ENCODE results near the gene HOXD8. TPM values are rescaled to one million over a fixed set of nuclear protein-coding genes. Genes with fewer than 3 reads are reported as not detected.

The HOXD8 gene
- total and polyA plus RNA-seq, 10 of the 15 experiments (the other 5 are each of a cell fraction or from before 2014, with no cell fraction given): not detected

GRCh38 chr2:176130957-176131847 lies 1.7 kb downstream of the HOXD8 start:
- in situ Hi-C loops (cut with MboI): loop anchor here (25.0 kb wide), 1 partner anchor 1206 kb away; no protein-coding TSS in a partner anchor

More at GRCh38 chr2:176130957-176131847, 1.7 kb downstream of the HOXD8 start:
- no peak overlapping the region for H3K27ac ChIP-seq (ENCODE audit: control insufficient read depth, insufficient read depth)
- no peaks in the 10 kb centered on the region for H3K4me1 ChIP-seq (ENCODE audit: control insufficient read depth, insufficient read depth, low read length)
- H3K4me3 ChIP-seq: no peak overlapping the region
- TF ChIP-seq PML (IDR thresholded peaks at IDR 0.05; ENCODE audit: low read length): no peak
- no peak for TF ChIP-seq KDM1A (IDR thresholded peaks at IDR 0.05; ENCODE audit: borderline replicate concordance)
- TF ChIP-seq IRF3 (IDR thresholded peaks at IDR 0.05): no peak
- no peak for TF ChIP-seq CREM (IDR thresholded peaks at IDR 0.05; ENCODE audit: low read depth)
- no peak for TF ChIP-seq IRF5 (IDR thresholded peaks at IDR 0.05; ENCODE audit: borderline replicate concordance)
- no peak for TF ChIP-seq HSF1 (IDR thresholded peaks at IDR 0.05; ENCODE audit: low read depth, low read length)
- no peak for TF ChIP-seq TAF1 (IDR thresholded peaks at IDR 0.05; ENCODE audit: borderline replicate concordance, low read depth, low read length)
- no peak for TF ChIP-seq TCF12 (IDR thresholded peaks at IDR 0.05; ENCODE audit: low read depth, low read length)
- TF ChIP-seq ATF2 (IDR thresholded peaks at IDR 0.05; ENCODE audit: low read length): no peak
- TF ChIP-seq POLR2A (IDR thresholded peaks at IDR 0.05; ENCODE audit: low read depth, low read length): no peak
- H4K20me1 ChIP-seq (ENCODE audit: control insufficient read depth, insufficient read depth): no peaks in the 10 kb centered on the region
- peaks cover 1% of the 10 kb centered on the region; the same call in 2 of the 3 replicates for H3K9me3 ChIP-seq (replicated peaks; ENCODE audit: control insufficient read depth, insufficient read depth, low read length)
- ChIA-PET POLR2A (interaction anchor here (0.5 kb wide), 1 partner anchor 1162 kb away, joined by 5 read pairs; no protein-coding TSS in a partner anchor), SMC1A (ENCODE audit: uncharacterized antibody, unreplicated experiment) (interaction anchor here (0.7 to 3.2 kb wide), 10 partner anchors 10 to 1017 kb away, joined by 3 to 13 read pairs (median 5); no protein-coding TSS in a partner anchor), RAD21 (ENCODE audit: unreplicated experiment) (interaction anchor here (1.5 to 2.4 kb wide), 3 partner anchors 423 to 1018 kb away, joined by 4 to 8 read pairs (median 7); no protein-coding TSS in a partner anchor), CTCF (interaction anchor here (0.6 to 3.4 kb wide), 13 partner anchors 9 to 1018 kb away, joined by 3 to 36 read pairs (median 7); no protein-coding TSS in a partner anchor)
- no peak for ATAC-seq
- no TSS peak for BruUV-seq (replicated peaks)
- 32% methylated on average over 15 of the region's 15 CpGs for WGBS (ENCODE audit: insufficient coverage, insufficient replicate concordance, low lambda C conversion rate, missing lambda C conversion rate)
- H2AFZ ChIP-seq (ENCODE audit: control insufficient read depth, low read depth, low read length): no peak overlapping the region
- no peak overlapping the region for H3K9ac ChIP-seq (ENCODE audit: control insufficient read depth, insufficient read depth, low read length)
- intact Hi-C loops (cut with micrococcal nuclease; ENCODE audit: unreplicated experiment): no loop called here
- no peaks in the 10 kb centered on the region for H3K79me2 ChIP-seq (ENCODE audit: control insufficient read depth, insufficient read depth, low read length)
- no peak for DNase-seq (ENCODE audit: low read depth, low spot score)
- H3K27me3 ChIP-seq (replicated peaks in 1 of 2; ENCODE audit: control insufficient read depth in 2 of 2, insufficient read depth in 2 of 2, low read length in 1 of 2): peaks cover 10 to 30% of the 10 kb centered on the region in 2 experiments
- H3K4me2 ChIP-seq (ENCODE audit: control insufficient read depth, insufficient read depth): no peak overlapping the region
- H3K36me3 ChIP-seq (ENCODE audit: control insufficient read depth in 2 of 2, insufficient read depth in 2 of 2, low read length in 1 of 2): no peaks in the 10 kb centered on the region
- no peak for FAIRE-seq
